GM23248 (cell line): ENCODE results near the gene ZNF462.

Source experiments
- EZH2 ChIP-seq: fragments of 200-600 bp; sonication (generic); IDR thresholded peaks from 2 replicates; pipeline ENCODE4 v1.6.1; 2018; ENCODE audit warnings: antibody characterized with exemption, mild to moderate bottlenecking; ENCODE audit not compliant: insufficient read depth, poor library complexity, severe bottlenecking
- EZH2phosphoT487 ChIP-seq: fragments of 200-600 bp; sonication (generic); IDR thresholded peaks from 2 replicates; pipeline ENCODE4 v1.6.1; 2018; ENCODE audit warnings: antibody characterized with exemption, moderate library complexity, mild to moderate bottlenecking, low read depth; ENCODE audit not compliant: insufficient read depth

DNA sequence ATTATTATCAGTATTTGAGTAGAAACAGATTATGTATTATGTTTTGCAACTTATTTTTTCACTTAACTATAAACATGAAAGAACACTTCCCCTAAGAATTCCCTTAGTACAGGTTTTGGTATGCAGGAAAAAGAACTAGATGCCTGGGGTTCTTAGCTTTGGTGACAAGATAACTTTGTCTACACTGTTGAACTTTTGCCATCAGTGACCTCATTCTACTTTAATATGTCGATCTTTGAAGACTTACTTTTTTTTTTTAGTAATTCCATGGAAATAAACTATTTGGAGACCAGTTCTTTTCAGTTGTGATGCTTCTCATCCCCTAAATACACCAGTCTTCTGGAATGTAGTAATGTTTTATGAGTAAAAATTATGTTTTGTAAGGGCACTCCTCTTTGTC is 34.3 kb downstream of the ZNF462 start:
- no peak for TF ChIP-seq EZH2
- no peak for TF ChIP-seq EZH2phosphoT487
